Measurements from ENCODE around the gene PDLIM1. TPM values are rescaled to one million over a fixed set of nuclear protein-coding genes. Genes with fewer than 3 reads are reported as not detected.

PDLIM1 gene
- total and polyA plus RNA-seq, 2 experiments from 2014 or later = 111 to 233 TPM

DNA sequence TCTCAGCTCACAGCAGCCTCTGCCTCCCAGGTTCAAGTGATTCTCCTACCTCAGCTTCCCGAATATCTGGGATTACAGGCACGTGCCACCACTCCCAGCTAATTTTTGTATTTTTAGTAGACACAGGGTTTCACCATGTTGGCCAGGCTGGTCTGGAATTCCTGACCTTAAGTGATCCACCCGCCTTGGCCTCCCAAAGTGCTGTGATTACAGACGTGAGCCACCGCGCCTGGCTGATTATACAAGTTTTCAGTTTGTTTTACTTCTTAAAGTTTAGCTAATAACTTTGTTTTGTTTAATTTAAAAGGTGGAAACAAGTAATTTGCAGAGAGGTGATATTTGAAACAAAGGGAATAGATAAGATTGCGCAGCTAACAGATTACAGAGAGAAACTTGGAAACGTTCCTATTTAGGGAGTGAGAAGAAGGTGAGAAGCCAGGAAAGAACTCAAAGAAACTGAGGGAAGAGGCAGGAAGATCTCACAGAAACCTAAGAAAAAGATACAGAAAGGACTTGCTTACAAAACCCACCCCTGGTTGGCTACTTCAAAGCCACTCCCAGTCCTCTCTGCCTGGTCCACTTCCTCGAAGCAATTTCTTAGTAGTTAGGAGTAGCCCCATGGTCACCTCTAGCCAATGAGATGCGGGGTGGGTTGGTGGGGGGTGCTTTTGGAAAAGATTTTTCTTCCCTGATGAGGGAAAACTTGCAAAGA, 15.0 kb upstream of the PDLIM1 start:
- H3K9me3 Mint-ChIP-seq = no peaks in the 10 kb centered on the region
- Histone ChIP-seq H3K4me3 (no peak overlapping the region), H2AFZ (no peak overlapping the region), H3K36me3 (ENCODE audit: insufficient read depth) (no peaks in the 10 kb centered on the region), H3K4me1 (ENCODE audit: insufficient read depth) (peaks cover 11% of the 10 kb centered on the region), H3K27me3 (ENCODE audit: insufficient read depth) (0 out of 2 replicates have a peak, but pooled peaks cover 7% of the 10 kb centered on the region), H3K27ac (ENCODE audit: low read depth) (no peak overlapping the region), H3K79me2 (replicated peaks; ENCODE audit: insufficient read depth) (no peaks in the 10 kb centered on the region), H4K20me1 (replicated peaks; ENCODE audit: insufficient read depth) (no peaks in the 10 kb centered on the region), H3K9me2 (ENCODE audit: insufficient read depth) (peaks cover 10% of the 10 kb centered on the region; the same call in 1 of the 2 replicates), H3F3A (replicated peaks; ENCODE audit: low read depth) (peaks cover 9% of the 10 kb centered on the region), H3K4me2 (no peak overlapping the region)
- ATAC-seq = no peak
- no peak overlapping the region for H3K27ac Mint-ChIP-seq
- TF ChIP-seq, protein P1, sequence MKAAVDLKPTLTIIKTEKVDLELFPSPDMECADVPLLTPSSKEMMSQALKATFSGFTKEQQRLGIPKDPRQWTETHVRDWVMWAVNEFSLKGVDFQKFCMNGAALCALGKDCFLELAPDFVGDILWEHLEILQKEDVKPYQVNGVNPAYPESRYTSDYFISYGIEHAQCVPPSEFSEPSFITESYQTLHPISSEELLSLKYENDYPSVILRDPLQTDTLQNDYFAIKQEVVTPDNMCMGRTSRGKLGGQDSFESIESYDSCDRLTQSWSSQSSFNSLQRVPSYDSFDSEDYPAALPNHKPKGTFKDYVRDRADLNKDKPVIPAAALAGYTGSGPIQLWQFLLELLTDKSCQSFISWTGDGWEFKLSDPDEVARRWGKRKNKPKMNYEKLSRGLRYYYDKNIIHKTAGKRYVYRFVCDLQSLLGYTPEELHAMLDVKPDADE (IDR thresholded peaks at IDR 0.05) = no peak
- TF ChIP-seq JUNB (IDR thresholded peaks at IDR 0.05; ENCODE audit: unreplicated experiment) = no peak
- TF ChIP-seq, protein P2, sequence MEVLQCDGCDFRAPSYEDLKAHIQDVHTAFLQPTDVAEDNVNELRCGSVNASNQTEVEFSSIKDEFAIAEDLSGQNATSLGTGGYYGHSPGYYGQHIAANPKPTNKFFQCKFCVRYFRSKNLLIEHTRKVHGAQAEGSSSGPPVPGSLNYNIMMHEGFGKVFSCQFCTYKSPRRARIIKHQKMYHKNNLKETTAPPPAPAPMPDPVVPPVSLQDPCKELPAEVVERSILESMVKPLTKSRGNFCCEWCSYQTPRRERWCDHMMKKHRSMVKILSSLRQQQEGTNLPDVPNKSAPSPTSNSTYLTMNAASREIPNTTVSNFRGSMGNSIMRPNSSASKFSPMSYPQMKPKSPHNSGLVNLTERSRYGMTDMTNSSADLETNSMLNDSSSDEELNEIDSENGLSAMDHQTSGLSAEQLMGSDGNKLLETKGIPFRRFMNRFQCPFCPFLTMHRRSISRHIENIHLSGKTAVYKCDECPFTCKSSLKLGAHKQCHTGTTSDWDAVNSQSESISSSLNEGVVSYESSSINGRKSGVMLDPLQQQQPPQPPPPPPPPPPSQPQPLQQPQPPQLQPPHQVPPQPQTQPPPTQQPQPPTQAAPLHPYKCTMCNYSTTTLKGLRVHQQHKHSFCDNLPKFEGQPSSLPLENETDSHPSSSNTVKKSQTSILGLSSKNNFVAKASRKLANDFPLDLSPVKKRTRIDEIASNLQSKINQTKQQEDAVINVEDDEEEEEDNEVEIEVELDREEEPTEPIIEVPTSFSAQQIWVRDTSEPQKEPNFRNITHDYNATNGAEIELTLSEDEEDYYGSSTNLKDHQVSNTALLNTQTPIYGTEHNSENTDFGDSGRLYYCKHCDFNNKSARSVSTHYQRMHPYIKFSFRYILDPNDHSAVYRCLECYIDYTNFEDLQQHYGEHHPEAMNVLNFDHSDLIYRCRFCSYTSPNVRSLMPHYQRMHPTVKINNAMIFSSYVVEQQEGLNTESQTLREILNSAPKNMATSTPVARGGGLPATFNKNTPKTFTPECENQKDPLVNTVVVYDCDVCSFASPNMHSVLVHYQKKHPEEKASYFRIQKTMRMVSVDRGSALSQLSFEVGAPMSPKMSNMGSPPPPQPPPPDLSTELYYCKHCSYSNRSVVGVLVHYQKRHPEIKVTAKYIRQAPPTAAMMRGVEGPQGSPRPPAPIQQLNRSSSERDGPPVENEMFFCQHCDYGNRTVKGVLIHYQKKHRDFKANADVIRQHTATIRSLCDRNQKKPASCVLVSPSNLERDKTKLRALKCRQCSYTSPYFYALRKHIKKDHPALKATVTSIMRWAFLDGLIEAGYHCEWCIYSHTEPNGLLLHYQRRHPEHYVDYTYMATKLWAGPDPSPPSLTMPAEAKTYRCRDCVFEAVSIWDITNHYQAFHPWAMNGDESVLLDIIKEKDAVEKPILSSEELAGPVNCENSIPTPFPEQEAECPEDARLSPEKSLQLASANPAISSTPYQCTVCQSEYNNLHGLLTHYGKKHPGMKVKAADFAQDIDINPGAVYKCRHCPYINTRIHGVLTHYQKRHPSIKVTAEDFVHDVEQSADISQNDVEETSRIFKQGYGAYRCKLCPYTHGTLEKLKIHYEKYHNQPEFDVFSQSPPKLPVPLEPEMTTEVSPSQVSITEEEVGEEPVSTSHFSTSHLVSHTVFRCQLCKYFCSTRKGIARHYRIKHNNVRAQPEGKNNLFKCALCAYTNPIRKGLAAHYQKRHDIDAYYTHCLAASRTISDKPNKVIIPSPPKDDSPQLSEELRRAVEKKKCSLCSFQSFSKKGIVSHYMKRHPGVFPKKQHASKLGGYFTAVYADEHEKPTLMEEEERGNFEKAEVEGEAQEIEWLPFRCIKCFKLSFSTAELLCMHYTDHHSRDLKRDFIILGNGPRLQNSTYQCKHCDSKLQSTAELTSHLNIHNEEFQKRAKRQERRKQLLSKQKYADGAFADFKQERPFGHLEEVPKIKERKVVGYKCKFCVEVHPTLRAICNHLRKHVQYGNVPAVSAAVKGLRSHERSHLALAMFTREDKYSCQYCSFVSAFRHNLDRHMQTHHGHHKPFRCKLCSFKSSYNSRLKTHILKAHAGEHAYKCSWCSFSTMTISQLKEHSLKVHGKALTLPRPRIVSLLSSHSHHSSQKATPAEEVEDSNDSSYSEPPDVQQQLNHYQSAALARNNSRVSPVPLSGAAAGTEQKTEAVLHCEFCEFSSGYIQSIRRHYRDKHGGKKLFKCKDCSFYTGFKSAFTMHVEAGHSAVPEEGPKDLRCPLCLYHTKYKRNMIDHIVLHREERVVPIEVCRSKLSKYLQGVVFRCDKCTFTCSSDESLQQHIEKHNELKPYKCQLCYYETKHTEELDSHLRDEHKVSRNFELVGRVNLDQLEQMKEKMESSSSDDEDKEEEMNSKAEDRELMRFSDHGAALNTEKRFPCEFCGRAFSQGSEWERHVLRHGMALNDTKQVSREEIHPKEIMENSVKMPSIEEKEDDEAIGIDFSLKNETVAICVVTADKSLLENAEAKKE (CRISPR knock-in tag; IDR thresholded peaks at IDR 0.05) = no peak
- TF ChIP-seq, protein P3, sequence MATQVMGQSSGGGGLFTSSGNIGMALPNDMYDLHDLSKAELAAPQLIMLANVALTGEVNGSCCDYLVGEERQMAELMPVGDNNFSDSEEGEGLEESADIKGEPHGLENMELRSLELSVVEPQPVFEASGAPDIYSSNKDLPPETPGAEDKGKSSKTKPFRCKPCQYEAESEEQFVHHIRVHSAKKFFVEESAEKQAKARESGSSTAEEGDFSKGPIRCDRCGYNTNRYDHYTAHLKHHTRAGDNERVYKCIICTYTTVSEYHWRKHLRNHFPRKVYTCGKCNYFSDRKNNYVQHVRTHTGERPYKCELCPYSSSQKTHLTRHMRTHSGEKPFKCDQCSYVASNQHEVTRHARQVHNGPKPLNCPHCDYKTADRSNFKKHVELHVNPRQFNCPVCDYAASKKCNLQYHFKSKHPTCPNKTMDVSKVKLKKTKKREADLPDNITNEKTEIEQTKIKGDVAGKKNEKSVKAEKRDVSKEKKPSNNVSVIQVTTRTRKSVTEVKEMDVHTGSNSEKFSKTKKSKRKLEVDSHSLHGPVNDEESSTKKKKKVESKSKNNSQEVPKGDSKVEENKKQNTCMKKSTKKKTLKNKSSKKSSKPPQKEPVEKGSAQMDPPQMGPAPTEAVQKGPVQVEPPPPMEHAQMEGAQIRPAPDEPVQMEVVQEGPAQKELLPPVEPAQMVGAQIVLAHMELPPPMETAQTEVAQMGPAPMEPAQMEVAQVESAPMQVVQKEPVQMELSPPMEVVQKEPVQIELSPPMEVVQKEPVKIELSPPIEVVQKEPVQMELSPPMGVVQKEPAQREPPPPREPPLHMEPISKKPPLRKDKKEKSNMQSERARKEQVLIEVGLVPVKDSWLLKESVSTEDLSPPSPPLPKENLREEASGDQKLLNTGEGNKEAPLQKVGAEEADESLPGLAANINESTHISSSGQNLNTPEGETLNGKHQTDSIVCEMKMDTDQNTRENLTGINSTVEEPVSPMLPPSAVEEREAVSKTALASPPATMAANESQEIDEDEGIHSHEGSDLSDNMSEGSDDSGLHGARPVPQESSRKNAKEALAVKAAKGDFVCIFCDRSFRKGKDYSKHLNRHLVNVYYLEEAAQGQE (IDR thresholded peaks at IDR 0.05; ENCODE audit: unreplicated experiment) = no peak
- no peak for TF ChIP-seq ZNF114 (CRISPR knock-in tag; IDR thresholded peaks at IDR 0.05)
- TF ChIP-seq, protein P4, sequence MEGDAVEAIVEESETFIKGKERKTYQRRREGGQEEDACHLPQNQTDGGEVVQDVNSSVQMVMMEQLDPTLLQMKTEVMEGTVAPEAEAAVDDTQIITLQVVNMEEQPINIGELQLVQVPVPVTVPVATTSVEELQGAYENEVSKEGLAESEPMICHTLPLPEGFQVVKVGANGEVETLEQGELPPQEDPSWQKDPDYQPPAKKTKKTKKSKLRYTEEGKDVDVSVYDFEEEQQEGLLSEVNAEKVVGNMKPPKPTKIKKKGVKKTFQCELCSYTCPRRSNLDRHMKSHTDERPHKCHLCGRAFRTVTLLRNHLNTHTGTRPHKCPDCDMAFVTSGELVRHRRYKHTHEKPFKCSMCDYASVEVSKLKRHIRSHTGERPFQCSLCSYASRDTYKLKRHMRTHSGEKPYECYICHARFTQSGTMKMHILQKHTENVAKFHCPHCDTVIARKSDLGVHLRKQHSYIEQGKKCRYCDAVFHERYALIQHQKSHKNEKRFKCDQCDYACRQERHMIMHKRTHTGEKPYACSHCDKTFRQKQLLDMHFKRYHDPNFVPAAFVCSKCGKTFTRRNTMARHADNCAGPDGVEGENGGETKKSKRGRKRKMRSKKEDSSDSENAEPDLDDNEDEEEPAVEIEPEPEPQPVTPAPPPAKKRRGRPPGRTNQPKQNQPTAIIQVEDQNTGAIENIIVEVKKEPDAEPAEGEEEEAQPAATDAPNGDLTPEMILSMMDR (conservative IDR thresholded peaks at IDR 0.05; ENCODE audit: low read depth in 2 of 2) = no peak
- TF ChIP-seq EZH2 (IDR thresholded peaks at IDR 0.05; ENCODE audit: low read depth, unreplicated experiment) = no peak
- TF ChIP-seq EZH2phosphoT487 (IDR thresholded peaks at IDR 0.05; ENCODE audit: unreplicated experiment) = no peak
- no peak for TF ChIP-seq ZNF331 (CRISPR knock-in tag; IDR thresholded peaks at IDR 0.05; ENCODE audit: low read depth)
- no peak for TF ChIP-seq STAT1 (IDR thresholded peaks at IDR 0.05; ENCODE audit: unreplicated experiment)
- DNase-seq (ENCODE audit: low spot score) = no peak
- no peaks in the 10 kb centered on the region for H3K36me3 Mint-ChIP-seq (ENCODE audit: low read depth)
- H3K27me3 Mint-ChIP-seq (ENCODE audit: insufficient read depth, low read depth, poor library complexity) = peaks cover 2% of the 10 kb centered on the region
- H3K4me3 Mint-ChIP-seq = no peak overlapping the region
- H3K4me1 Mint-ChIP-seq = peaks cover 7% of the 10 kb centered on the region
